Measurements from ENCODE around the gene UGT1A6. TPM values are rescaled to one million over a fixed set of nuclear protein-coding genes. Genes with fewer than 3 reads are reported as not detected.
"Not testable (repeated sequence)": the region's sequence is repeated elsewhere in the genome, so short reads cannot be mapped to it uniquely, and the experiment has no call there.

The UGT1A6 gene
- total RNA-seq, 1 donor from 2014 or later, result 0.17 TPM

DNA sequence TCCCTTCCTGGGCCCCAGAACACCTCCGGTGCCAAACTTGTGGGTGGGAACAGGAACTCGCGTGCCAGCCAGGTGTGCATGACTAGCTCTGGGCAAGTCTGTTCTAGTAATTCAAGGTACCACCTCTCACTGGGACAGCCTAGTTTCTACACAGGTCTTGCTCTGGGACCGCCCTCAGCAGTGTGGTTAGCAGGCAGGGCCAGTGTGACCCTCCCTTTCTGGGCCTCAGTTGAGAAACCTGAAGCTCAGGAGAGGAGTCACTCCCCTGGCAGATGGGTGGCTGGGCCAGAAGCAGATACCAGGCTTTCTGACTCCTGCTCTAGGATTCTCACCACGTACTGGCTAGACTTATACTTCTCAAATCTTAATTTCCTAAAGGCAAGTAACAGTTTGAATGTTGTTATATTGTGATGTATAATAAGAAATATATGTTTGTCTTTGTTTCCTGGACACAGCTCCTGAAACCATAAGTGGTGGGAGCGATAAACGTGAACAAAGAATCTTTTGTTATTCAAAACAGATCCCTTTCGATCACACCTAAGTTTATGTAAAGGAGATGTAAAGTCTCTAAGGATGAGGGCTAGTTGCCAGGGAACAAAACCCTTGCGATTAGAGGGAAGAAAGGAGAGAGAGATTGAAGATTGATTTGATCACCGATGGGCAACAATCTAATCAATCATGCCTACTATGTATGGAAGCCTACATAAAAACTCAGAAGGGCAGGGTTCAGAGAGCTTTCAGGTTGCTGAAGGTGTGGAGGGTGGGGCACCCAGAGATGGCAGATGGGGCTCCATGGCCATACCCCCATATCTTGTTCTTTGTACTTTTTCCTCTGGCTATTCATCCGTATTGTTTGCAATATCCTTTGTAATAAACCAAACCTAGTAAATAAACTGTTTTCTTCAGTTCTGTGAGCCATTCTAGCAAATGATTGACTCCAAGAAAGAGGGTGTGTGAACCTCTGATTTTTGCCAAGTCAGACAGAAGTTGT is 952 bp upstream of the UGT1A6 start:
- Mint-ChIP-seq H3K4me3 (ENCODE audit: unreplicated experiment) (no peak overlapping the region), H3K36me3 (ENCODE audit: low read depth) (peaks cover under 1% of the 10 kb centered on the region), H3K27ac (ENCODE audit: unreplicated experiment) (no peak overlapping the region), H3K27me3 (ENCODE audit: low read depth) (no peaks in the 10 kb centered on the region), H3K9me3 (ENCODE audit: low read depth) (no peaks in the 10 kb centered on the region), H3K4me1 (ENCODE audit: low read depth) (no peaks in the 10 kb centered on the region)
- DNase-seq (ENCODE audit: low spot score), result no peak
- TF ChIP-seq, protein P1, sequence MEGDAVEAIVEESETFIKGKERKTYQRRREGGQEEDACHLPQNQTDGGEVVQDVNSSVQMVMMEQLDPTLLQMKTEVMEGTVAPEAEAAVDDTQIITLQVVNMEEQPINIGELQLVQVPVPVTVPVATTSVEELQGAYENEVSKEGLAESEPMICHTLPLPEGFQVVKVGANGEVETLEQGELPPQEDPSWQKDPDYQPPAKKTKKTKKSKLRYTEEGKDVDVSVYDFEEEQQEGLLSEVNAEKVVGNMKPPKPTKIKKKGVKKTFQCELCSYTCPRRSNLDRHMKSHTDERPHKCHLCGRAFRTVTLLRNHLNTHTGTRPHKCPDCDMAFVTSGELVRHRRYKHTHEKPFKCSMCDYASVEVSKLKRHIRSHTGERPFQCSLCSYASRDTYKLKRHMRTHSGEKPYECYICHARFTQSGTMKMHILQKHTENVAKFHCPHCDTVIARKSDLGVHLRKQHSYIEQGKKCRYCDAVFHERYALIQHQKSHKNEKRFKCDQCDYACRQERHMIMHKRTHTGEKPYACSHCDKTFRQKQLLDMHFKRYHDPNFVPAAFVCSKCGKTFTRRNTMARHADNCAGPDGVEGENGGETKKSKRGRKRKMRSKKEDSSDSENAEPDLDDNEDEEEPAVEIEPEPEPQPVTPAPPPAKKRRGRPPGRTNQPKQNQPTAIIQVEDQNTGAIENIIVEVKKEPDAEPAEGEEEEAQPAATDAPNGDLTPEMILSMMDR (IDR thresholded peaks at IDR 0.05), result no peak

DNA sequence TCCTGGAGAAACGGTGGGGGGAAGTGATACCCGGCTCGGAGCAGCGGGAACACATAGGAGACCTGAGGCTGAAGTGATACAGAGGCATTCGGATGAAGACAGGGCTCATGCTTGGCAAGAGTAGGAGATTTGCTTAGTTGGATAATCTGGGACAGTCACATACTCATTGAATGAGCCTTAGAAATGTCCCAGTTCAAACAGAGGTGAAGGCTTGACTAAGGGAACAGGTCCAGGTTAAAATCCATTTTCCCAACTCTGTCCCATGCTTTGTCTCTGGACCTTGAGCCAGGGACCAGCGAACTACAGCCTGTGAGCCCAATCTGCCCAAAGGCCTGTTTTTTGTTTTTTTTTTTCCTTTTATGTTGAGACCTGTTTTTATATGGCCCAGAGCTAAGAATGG is 1.3 kb downstream of the UGT1A6 start:
- Mint-ChIP-seq H3K9me3 (ENCODE audit: low read depth) (no peaks in the 10 kb centered on the region), H3K27ac (ENCODE audit: unreplicated experiment) (no peak overlapping the region), H3K36me3 (ENCODE audit: low read depth) (no peaks in the 10 kb centered on the region), H3K27me3 (ENCODE audit: low read depth) (no peaks in the 10 kb centered on the region), H3K4me1 (ENCODE audit: low read depth) (no peaks in the 10 kb centered on the region), H3K4me3 (ENCODE audit: unreplicated experiment) (no peak overlapping the region)
- DNase-seq (ENCODE audit: low spot score), result no peak
- TF ChIP-seq, protein P1 (IDR thresholded peaks at IDR 0.05), result no peak

DNA sequence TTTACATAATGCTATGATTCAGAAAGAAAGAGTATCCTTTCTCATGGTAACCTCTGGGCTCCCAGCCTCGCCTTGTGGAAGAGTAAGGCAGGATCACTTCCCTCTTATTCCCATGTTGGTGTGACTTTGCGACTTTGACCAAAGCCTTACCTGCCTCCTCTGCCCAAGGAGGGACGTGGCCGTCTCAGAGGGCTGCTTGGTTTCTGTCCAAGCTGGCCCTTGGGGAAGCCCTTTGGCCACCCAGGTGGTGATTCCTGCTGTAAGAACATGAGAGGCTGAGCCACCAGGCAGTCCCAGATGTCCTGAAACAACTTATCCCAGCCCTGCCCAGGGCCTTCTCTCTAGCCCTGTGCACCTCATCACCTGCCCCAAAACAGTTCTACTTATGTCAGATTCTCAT is 6.0 kb downstream of the UGT1A6 start:
- TF ChIP-seq, protein P1 (IDR thresholded peaks at IDR 0.05), result no peak
- DNase-seq (ENCODE audit: low spot score), result no peak
- H3K9me3 Mint-ChIP-seq (ENCODE audit: low read depth), result peaks cover 19% of the 10 kb centered on the region
- no peak overlapping the region for H3K27ac Mint-ChIP-seq (ENCODE audit: unreplicated experiment)
- no peaks in the 10 kb centered on the region for H3K27me3 Mint-ChIP-seq (ENCODE audit: low read depth)
- H3K4me3 Mint-ChIP-seq (ENCODE audit: unreplicated experiment), result no peak overlapping the region
- peaks cover 16% of the 10 kb centered on the region for H3K4me1 Mint-ChIP-seq (ENCODE audit: low read depth)
- H3K36me3 Mint-ChIP-seq (ENCODE audit: low read depth), result peaks cover 8% of the 10 kb centered on the region

DNA sequence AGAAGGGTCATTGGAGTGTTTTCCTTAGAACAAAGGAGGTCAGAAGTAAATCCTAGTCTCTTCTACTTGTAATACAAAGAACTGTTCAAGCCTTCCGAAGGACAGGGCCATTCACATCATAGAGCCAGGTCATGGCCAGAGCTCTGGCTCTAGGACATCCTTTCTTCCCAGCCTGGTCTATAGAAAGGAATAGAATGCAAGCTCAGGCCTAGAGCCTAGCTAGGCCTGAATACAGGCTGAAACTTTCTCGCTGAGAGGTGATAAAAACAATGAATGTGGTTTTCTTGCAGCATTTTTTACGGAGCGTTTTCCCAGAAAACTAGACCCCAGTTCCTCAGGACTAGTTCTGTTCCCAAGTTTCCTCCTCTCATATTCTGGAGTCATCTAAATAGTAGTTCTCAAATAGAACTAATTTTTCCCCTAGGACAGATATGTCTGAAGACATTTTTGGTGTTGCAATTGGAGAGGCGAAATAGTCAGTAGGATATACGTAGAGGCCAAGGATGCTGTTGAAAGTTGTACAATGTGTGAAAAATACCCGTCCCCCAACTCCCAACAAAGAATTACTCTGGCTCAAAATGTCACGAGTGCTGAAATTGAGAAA is 6.8 kb downstream of the UGT1A6 start:
- H3K4me1 Mint-ChIP-seq (ENCODE audit: low read depth), result peaks cover 16% of the 10 kb centered on the region
- H3K4me3 Mint-ChIP-seq (ENCODE audit: unreplicated experiment), result no peak overlapping the region
- H3K36me3 Mint-ChIP-seq (ENCODE audit: low read depth), result peaks cover 10% of the 10 kb centered on the region
- peaks cover 25% of the 10 kb centered on the region for H3K9me3 Mint-ChIP-seq (ENCODE audit: low read depth)
- H3K27me3 Mint-ChIP-seq (ENCODE audit: low read depth), result no peaks in the 10 kb centered on the region
- TF ChIP-seq, protein P1 (IDR thresholded peaks at IDR 0.05), result no peak
- H3K27ac Mint-ChIP-seq (ENCODE audit: unreplicated experiment), result peak overlapping the region; percentile 68
- no peak for DNase-seq (ENCODE audit: low spot score)

DNA sequence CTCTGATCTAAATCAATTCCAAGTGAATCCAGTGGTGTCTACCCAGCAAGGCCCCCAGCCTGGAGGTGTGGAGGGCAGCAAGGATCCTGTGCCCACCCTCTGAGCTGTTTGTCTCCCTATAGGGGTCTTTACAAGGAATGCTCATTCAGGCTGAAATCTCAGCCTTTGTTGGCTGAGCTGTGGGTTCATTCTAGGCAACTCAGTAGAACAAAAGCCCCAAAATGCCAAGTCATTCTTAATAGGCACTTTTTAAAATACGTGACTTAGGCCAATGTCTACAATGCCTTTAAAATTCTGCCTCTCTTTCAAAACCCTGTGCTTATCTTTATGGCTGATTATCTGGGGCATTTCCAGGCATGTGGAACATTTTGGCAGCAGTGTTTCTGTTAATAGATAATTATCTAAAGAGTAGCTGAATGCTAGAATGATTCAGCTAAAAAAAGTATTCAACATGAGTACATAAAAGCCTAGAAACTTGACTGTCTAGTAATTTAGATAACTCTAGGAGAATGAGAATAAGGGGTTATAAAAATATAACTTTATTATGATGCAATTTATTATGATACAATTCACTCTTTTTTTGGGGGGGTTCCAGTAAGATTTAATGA is 7.4 kb downstream of the UGT1A6 start:
- H3K36me3 Mint-ChIP-seq (ENCODE audit: low read depth), result peaks cover 10% of the 10 kb centered on the region
- no peak for DNase-seq (ENCODE audit: low spot score)
- TF ChIP-seq, protein P1 (IDR thresholded peaks at IDR 0.05), result no peak
- H3K9me3 Mint-ChIP-seq (ENCODE audit: low read depth), result peaks cover 25% of the 10 kb centered on the region
- H3K27ac Mint-ChIP-seq (ENCODE audit: unreplicated experiment), result peak overlapping the region; percentile 68
- H3K4me1 Mint-ChIP-seq (ENCODE audit: low read depth), result peaks cover 17% of the 10 kb centered on the region
- H3K4me3 Mint-ChIP-seq (ENCODE audit: unreplicated experiment), result no peak overlapping the region
- no peaks in the 10 kb centered on the region for H3K27me3 Mint-ChIP-seq (ENCODE audit: low read depth)

DNA sequence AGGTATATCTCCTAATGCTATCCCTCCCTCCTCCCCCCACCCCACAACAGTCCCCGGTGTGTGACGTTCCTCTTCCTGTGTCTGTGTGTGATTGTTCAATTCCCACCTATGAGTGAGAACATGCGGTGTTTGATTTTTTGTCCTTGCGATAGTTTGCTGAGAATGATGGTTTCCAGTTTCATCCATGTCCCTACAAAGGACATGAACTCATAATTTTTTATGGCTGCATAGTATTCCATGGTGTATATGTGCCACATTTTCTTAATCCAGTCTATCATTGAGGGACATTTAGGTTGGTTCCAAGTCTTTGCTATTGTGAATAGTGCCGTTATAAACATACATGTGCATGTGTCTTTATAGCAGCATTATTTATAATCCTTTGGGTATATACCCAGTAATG is 8.2 kb downstream of the UGT1A6 start:
- H3K27me3 Mint-ChIP-seq (ENCODE audit: low read depth); H3K36me3 Mint-ChIP-seq (ENCODE audit: low read depth); DNase-seq (ENCODE audit: low spot score); H3K4me3 Mint-ChIP-seq (ENCODE audit: unreplicated experiment); H3K27ac Mint-ChIP-seq (ENCODE audit: unreplicated experiment): not testable (repeated sequence)
- Mint-ChIP-seq H3K9me3 (ENCODE audit: low read depth) (peaks cover 25% of the 10 kb centered on the region), H3K4me1 (ENCODE audit: low read depth) (peaks cover 24% of the 10 kb centered on the region)
